ENCODE results near the gene BTBD7. TPM values are rescaled to one million over a fixed set of nuclear protein-coding genes. Genes with fewer than 3 reads are reported as not detected.

Gene BTBD7
- polyA plus RNA-seq, 3 donors, result 48.5 to 51.5 (median 50.9) TPM

GRCh38 chr14:93329965-93330608 lies 2.7 kb downstream of the BTBD7 start:
- peak in 1 of 3 donors; percentile 44 for DNase-seq (ENCODE audit: low read depth in 3 of 3, low spot score in 2 of 3)

GRCh38 chr14:93328546-93328945 lies 4.3 kb downstream of the BTBD7 start:
- DNase-seq (ENCODE audit: low read depth in 3 of 3, low spot score in 2 of 3), result no peak

- DNase-seq (ENCODE audit: low read depth in 3 of 3, low spot score in 2 of 3), result no peak
Measured at GRCh38 chr14:93326196-93326595, 6.6 kb downstream of the BTBD7 start.

GRCh38 chr14:93323600-93324174 lies 9.1 kb downstream of the BTBD7 start:
- no peak for DNase-seq (ENCODE audit: low read depth in 3 of 3, low spot score in 2 of 3)

GRCh38 chr14:93322929-93323599 lies 9.8 kb downstream of the BTBD7 start:
- no peak for DNase-seq (ENCODE audit: low read depth in 3 of 3, low spot score in 2 of 3)

- DNase-seq (ENCODE audit: low read depth in 3 of 3, low spot score in 2 of 3), result no peak
Measured at GRCh38 chr14:93320489-93320888, 12.3 kb downstream of the BTBD7 start.

GRCh38 chr14:93319958-93320357 lies 12.9 kb downstream of the BTBD7 start:
- DNase-seq (ENCODE audit: low read depth in 3 of 3, low spot score in 2 of 3), result no peak

GRCh38 chr14:93319494-93319893 lies 13.3 kb downstream of the BTBD7 start:
- DNase-seq (ENCODE audit: low read depth in 3 of 3, low spot score in 2 of 3), result no peak

- DNase-seq (ENCODE audit: low read depth in 3 of 3, low spot score in 2 of 3), result no peak
Measured at GRCh38 chr14:93318927-93319326, 13.9 kb downstream of the BTBD7 start.

- no peak for DNase-seq (ENCODE audit: low read depth in 3 of 3, low spot score in 2 of 3)
Measured at GRCh38 chr14:93317875-93318807, 14.7 kb downstream of the BTBD7 start.

- no peak for DNase-seq (ENCODE audit: low read depth in 3 of 3, low spot score in 2 of 3)
Measured at GRCh38 chr14:93317210-93317874, 15.5 kb downstream of the BTBD7 start.

- no peak for DNase-seq (ENCODE audit: low read depth in 3 of 3, low spot score in 2 of 3)
Measured at GRCh38 chr14:93316716-93317115, 16.1 kb downstream of the BTBD7 start.

GRCh38 chr14:93315575-93315974 lies 17.3 kb downstream of the BTBD7 start:
- no peak for DNase-seq (ENCODE audit: low read depth in 3 of 3, low spot score in 2 of 3)

- no peak for DNase-seq (ENCODE audit: low read depth in 3 of 3, low spot score in 2 of 3)
Measured at GRCh38 chr14:93311082-93311481, 21.8 kb downstream of the BTBD7 start.

GRCh38 chr14:93309427-93309966 lies 23.3 kb downstream of the BTBD7 start:
- no peak for DNase-seq (ENCODE audit: low read depth in 3 of 3, low spot score in 2 of 3)

GRCh38 chr14:93308686-93309345 lies 24.0 kb downstream of the BTBD7 start:
- no peak for DNase-seq (ENCODE audit: low read depth in 3 of 3, low spot score in 2 of 3)

- no peak for DNase-seq (ENCODE audit: low read depth in 3 of 3, low spot score in 2 of 3)
Measured at GRCh38 chr14:93306812-93307211, 26.0 kb downstream of the BTBD7 start.

GRCh38 chr14:93305725-93306418 lies 27.0 kb downstream of the BTBD7 start:
- no peak for DNase-seq (ENCODE audit: low read depth in 3 of 3, low spot score in 2 of 3)

GRCh38 chr14:93304771-93305170 lies 28.1 kb downstream of the BTBD7 start:
- DNase-seq (ENCODE audit: low read depth in 3 of 3, low spot score in 2 of 3), result no peak

Data from right renal cortex interstitium (tissue), 3 donors.